ENCODE data around the gene UBASH3B.

UBASH3B gene

GRCh38 chr11:122663056-122663740 is 7.7 kb downstream of the UBASH3B start:
- peaks cover 87% of the 10 kb centered on the region for H3K4me1 ChIP-seq (ENCODE audit: insufficient read depth, low read length, poor library complexity, severe bottlenecking)
- no peaks in the 10 kb centered on the region for H3K9me3 ChIP-seq (ENCODE audit: insufficient read depth, low read depth, low read length)
- peaks cover 1% of the 10 kb centered on the region; the same call in 1 of the 2 replicates for H3F3A ChIP-seq (ENCODE audit: low read depth)
- H3K36me3 ChIP-seq (ENCODE audit: insufficient read depth, low read length): peaks cover 7% of the 10 kb centered on the region; the same call in 1 of the 2 replicates
- peak overlapping the region; percentile 47 for H3K4me3 ChIP-seq (ENCODE audit: low read length, poor library complexity, severe bottlenecking)
- no peaks in the 10 kb centered on the region for H3K9me2 ChIP-seq (replicated peaks; ENCODE audit: low read depth, low read length)
- TF ChIP-seq, protein P1, sequence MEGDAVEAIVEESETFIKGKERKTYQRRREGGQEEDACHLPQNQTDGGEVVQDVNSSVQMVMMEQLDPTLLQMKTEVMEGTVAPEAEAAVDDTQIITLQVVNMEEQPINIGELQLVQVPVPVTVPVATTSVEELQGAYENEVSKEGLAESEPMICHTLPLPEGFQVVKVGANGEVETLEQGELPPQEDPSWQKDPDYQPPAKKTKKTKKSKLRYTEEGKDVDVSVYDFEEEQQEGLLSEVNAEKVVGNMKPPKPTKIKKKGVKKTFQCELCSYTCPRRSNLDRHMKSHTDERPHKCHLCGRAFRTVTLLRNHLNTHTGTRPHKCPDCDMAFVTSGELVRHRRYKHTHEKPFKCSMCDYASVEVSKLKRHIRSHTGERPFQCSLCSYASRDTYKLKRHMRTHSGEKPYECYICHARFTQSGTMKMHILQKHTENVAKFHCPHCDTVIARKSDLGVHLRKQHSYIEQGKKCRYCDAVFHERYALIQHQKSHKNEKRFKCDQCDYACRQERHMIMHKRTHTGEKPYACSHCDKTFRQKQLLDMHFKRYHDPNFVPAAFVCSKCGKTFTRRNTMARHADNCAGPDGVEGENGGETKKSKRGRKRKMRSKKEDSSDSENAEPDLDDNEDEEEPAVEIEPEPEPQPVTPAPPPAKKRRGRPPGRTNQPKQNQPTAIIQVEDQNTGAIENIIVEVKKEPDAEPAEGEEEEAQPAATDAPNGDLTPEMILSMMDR (conservative IDR thresholded peaks at IDR 0.05; ENCODE audit: low read length): no peak
- no peak for TF ChIP-seq EZH2phosphoT487 (IDR thresholded peaks at IDR 0.05; ENCODE audit: borderline replicate concordance)
- H3K79me2 ChIP-seq (ENCODE audit: insufficient read depth, low read length): peaks cover 100% of the 10 kb centered on the region
- no peak overlapping the region for H2AFZ ChIP-seq (ENCODE audit: low read length)
- H3K9ac ChIP-seq (ENCODE audit: low read depth, low read length, poor library complexity, severe bottlenecking): peak overlapping the region; percentile 47
- peak overlapping the region; percentile 78 for H3K4me2 ChIP-seq (ENCODE audit: low read depth, low read length, poor library complexity, severe bottlenecking)
- no peaks in the 10 kb centered on the region for H3K27me3 ChIP-seq (ENCODE audit: insufficient read depth, low read length, poor library complexity, severe bottlenecking)
- H4K20me1 ChIP-seq (ENCODE audit: insufficient read depth, low read length, poor library complexity, severe bottlenecking): peaks cover 29% of the 10 kb centered on the region

GRCh38 chr11:122663764-122664163 is 8.2 kb downstream of the UBASH3B start:
- H3K36me3 ChIP-seq (ENCODE audit: insufficient read depth, low read length): peaks cover 7% of the 10 kb centered on the region; the same call in 1 of the 2 replicates
- H3K9me2 ChIP-seq (replicated peaks; ENCODE audit: low read depth, low read length): no peaks in the 10 kb centered on the region
- no peak for TF ChIP-seq EZH2phosphoT487 (IDR thresholded peaks at IDR 0.05; ENCODE audit: borderline replicate concordance)
- TF ChIP-seq, protein P1 (conservative IDR thresholded peaks at IDR 0.05; ENCODE audit: low read length): no peak
- peaks cover 5% of the 10 kb centered on the region; the same call in 1 of the 2 replicates for H3F3A ChIP-seq (ENCODE audit: low read depth)
- H3K4me1 ChIP-seq (ENCODE audit: insufficient read depth, low read length, poor library complexity, severe bottlenecking): peaks cover 87% of the 10 kb centered on the region
- H3K9ac ChIP-seq (ENCODE audit: low read depth, low read length, poor library complexity, severe bottlenecking): peak overlapping the region; percentile 47
- no peaks in the 10 kb centered on the region for H3K9me3 ChIP-seq (ENCODE audit: insufficient read depth, low read depth, low read length)
- no peaks in the 10 kb centered on the region for H3K27me3 ChIP-seq (ENCODE audit: insufficient read depth, low read length, poor library complexity, severe bottlenecking)
- peak overlapping the region; percentile 78 for H3K4me2 ChIP-seq (ENCODE audit: low read depth, low read length, poor library complexity, severe bottlenecking)
- H3K79me2 ChIP-seq (ENCODE audit: insufficient read depth, low read length): peaks cover 99% of the 10 kb centered on the region
- peaks cover 24% of the 10 kb centered on the region for H4K20me1 ChIP-seq (ENCODE audit: insufficient read depth, low read length, poor library complexity, severe bottlenecking)
- H2AFZ ChIP-seq (ENCODE audit: low read length): no peak overlapping the region
- H3K4me3 ChIP-seq (ENCODE audit: low read length, poor library complexity, severe bottlenecking): peak overlapping the region; percentile 47

- TF ChIP-seq, protein P1 (conservative IDR thresholded peaks at IDR 0.05; ENCODE audit: low read length): no peak
- no peak for TF ChIP-seq EZH2phosphoT487 (IDR thresholded peaks at IDR 0.05; ENCODE audit: borderline replicate concordance)
- Histone ChIP-seq H3K79me2 (ENCODE audit: insufficient read depth, low read length) (peaks cover 99% of the 10 kb centered on the region), H3F3A (ENCODE audit: low read depth) (peaks cover 9% of the 10 kb centered on the region; the same call in 1 of the 2 replicates), H3K4me3 (ENCODE audit: low read length, poor library complexity, severe bottlenecking) (peak overlapping the region; percentile 47), H3K36me3 (ENCODE audit: insufficient read depth, low read length) (peaks cover 11% of the 10 kb centered on the region), H3K9ac (ENCODE audit: low read depth, low read length, poor library complexity, severe bottlenecking) (peak overlapping the region; percentile 47), H3K9me3 (ENCODE audit: insufficient read depth, low read depth, low read length) (no peaks in the 10 kb centered on the region; the same call in 1 of the 2 replicates), H3K4me2 (ENCODE audit: low read depth, low read length, poor library complexity, severe bottlenecking) (peak overlapping the region; percentile 78), H3K9me2 (replicated peaks; ENCODE audit: low read depth, low read length) (no peaks in the 10 kb centered on the region), H2AFZ (ENCODE audit: low read length) (no peak overlapping the region), H4K20me1 (ENCODE audit: insufficient read depth, low read length, poor library complexity, severe bottlenecking) (peaks cover 19% of the 10 kb centered on the region), H3K27me3 (ENCODE audit: insufficient read depth, low read length, poor library complexity, severe bottlenecking) (no peaks in the 10 kb centered on the region), H3K4me1 (ENCODE audit: insufficient read depth, low read length, poor library complexity, severe bottlenecking) (peaks cover 87% of the 10 kb centered on the region)
These were observed 8.7 kb downstream of the UBASH3B start for GRCh38 chr11:122664188-122664587.
